K562 (cell line): ENCODE data around the gene KMO. TPM values are rescaled to one million over a fixed set of nuclear protein-coding genes. Genes with fewer than 3 reads are reported as not detected.

Source experiments
- E2F3 ChIP-seq: fragments of 250-450 bp; sonication (Bioruptor Pico); IDR thresholded peaks from 2 replicates; pipeline ENCODE4 v1.4.0; 2020; ENCODE audit warnings: mild to moderate bottlenecking
- HNRNPK ChIP-seq: fragments of 200-400 bp; formaldehyde crosslinking; IDR thresholded peaks from one replicate; pipeline ENCODE4 v1.6.1; 2018; ENCODE audit warnings: mild to moderate bottlenecking, low read depth, low read length; ENCODE audit not compliant: poor library complexity, severe bottlenecking
- IRF9 ChIP-seq: fragments of 450-650 bp; IDR thresholded peaks from 2 replicates; pipeline ENCODE4 v1.6.1; 2016; ENCODE audit warnings: missing biosample characterization, missing genetic modification characterization
- MAX ChIP-seq: sonication (generic); formaldehyde crosslinking; IDR thresholded peaks from 2 replicates; pipeline ENCODE4 v1.9.0; 2022; ENCODE audit warnings: mild to moderate bottlenecking, missing genetic modification reagents
- PKNOX1 ChIP-seq: fragments of 450-650 bp; IDR thresholded peaks from 2 replicates; pipeline ENCODE4 v1.6.1; 2016
- POLR3A ChIP-seq: IDR thresholded peaks from 2 replicates; pipeline ENCODE4 v1.6.1; 2011; ENCODE audit warnings: borderline replicate concordance, mild to moderate bottlenecking, moderate library complexity; ENCODE audit not compliant: insufficient read length, insufficient read depth; ENCODE audit errors: extremely low read depth
- TAF7 ChIP-seq: fragments of 450-650 bp; IDR thresholded peaks from 2 replicates; pipeline ENCODE4 v1.6.1; 2016; ENCODE audit warnings: missing genetic modification characterization, missing compliant biosample characterization
- ZNF146 ChIP-seq: IDR thresholded peaks from one replicate; pipeline ENCODE4 v1.6.1; 2018; ENCODE audit warnings: missing compliant biosample characterization; ENCODE audit not compliant: unreplicated experiment
- ZNF41 ChIP-seq: fragments of 250-450 bp; sonication (Bioruptor Pico); conservative IDR thresholded peaks from 2 replicates; pipeline ENCODE4 v1.4.0; 2020; ENCODE audit warnings: mild to moderate bottlenecking
- ZNF518B ChIP-seq: fragments of 250-450 bp; sonication (Bioruptor Pico); IDR thresholded peaks from 2 replicates; pipeline ENCODE4 v1.5.0; 2021; ENCODE audit warnings: mild to moderate bottlenecking, moderate library complexity
- polyA plus RNA-seq, 8 experiments: library from polyadenylated mRNA; depleted of rRNA in 4 of 8; stranded (reverse) in 5 of 8; unstranded in 3 of 8; fragments of >200 nt; fragmentation: Nextera tagmentation in 2 of 8; fragmentation: Illumina TruSeq in 1 of 8; extraction: Ambion mirVana in 2 of 8; extraction: Trizol in 1 of 8; gene quantifications; 2 replicates each; pipeline versions ENCODE4 v1.2.1 to v1.2.3, GENCODE V29; 2011 to 2014; ENCODE audit warnings: inconsistent platforms in 1 of 8, missing spikeins in 1 of 8
- total RNA-seq, 7 experiments: library from RNA; depleted of rRNA in 6 of 7; stranded (reverse); fragments of >200 nt in 6 of 7; fragmentation: Illumina TruSeq in 2 of 7; extraction: Trizol in 2 of 7; gene quantifications; 2 replicates each; pipeline versions ENCODE4 v1.2.1 to v1.2.3, GENCODE V29; 2011 to 2021; ENCODE audit warnings: low replicate concordance in 1 of 7
- TF ChIP-seq, protein P1 (sequence below): sonication (generic); formaldehyde crosslinking; IDR thresholded peaks from 2 replicates; pipeline ENCODE4 v1.8.1; 2023; ENCODE audit warnings: mild to moderate bottlenecking, missing genetic modification reagents
- TF ChIP-seq, protein P2 (sequence below): sonication (generic); formaldehyde crosslinking; IDR thresholded peaks from 2 replicates; pipeline ENCODE4 v1.8.1; 2023; ENCODE audit warnings: mild to moderate bottlenecking, missing genetic modification reagents, moderate library complexity
- TF ChIP-seq, protein P3 (sequence below), 2 experiments: fragments of 200-800 bp in 1 of 2; sonication (Bioruptor generic) in 1 of 2; sonication (generic) in 1 of 2; formaldehyde crosslinking in 1 of 2; IDR thresholded peaks in 1 of 2; conservative IDR thresholded peaks in 1 of 2; 2 replicates each; pipeline versions ENCODE4 v1.5.0 to v1.6.1; 2016 to 2020; ENCODE audit warnings: missing compliant biosample characterization in 1 of 2, missing genetic modification characterization in 1 of 2, missing genetic modification reagents in 1 of 2

KMO gene
- total and polyA plus RNA-seq, 9 of the 15 experiments (the other 6 are each of a cell fraction or from before 2014, with no cell fraction given) = 0.01 to 0.11 (median 0.01) TPM; not detected in 6

DNA sequence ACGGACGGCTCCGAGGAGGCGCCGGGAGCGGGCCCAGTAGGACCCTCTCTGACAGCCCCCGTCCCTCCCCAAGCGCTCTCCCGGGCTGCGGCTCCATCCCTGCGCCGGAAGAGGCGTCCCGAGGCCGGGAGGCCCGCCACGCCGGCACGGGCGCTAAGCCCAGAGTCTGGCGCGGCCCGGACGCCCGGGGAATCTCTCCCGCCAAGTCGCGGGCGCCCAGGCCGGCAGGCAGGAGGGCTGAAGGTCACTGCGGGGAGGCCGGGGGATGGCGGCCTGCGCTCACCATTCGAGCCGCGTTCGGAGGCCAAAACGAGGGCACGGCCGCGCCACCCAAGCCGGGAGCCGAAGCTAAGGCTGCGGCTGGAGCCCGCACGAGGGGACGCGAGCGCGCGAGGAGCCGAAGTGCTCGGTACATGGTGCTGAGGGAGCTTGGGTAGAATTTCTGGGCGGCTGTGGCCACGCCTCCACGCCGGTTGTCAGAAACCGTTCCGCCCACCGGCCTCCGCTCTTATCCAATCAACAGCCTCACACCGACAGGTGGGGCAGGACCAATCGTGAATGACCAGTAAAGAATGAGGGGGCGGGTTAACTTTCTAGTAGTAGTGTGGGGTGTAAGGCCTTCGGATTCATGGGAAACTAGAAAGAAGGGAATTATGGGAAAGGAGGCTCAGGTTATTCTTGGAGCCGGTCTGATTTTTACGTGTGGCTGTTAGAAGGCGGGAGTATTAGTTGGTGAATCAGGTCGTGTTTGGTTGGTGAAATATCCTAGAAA is 12.7 kb upstream of the KMO start, which contains the start of gene FH (continued):
- TF ChIP-seq ZNF41 (CRISPR knock-in tag) (no peak), ZNF146 (CRISPR knock-in tag) (no peak), IRF9 (tag) (no peak), HNRNPK (peak; percentile 28), MAX (peak; percentile 69), POLR3A (no peak), ZNF518B (CRISPR knock-in tag) (no peak), E2F3 (CRISPR knock-in tag) (peak; percentile 93), TAF7 (tag) (peak; percentile 66; the same call in 1 of the 2 replicates), PKNOX1 (peak; percentile 94)
- TF ChIP-seq, protein P1, sequence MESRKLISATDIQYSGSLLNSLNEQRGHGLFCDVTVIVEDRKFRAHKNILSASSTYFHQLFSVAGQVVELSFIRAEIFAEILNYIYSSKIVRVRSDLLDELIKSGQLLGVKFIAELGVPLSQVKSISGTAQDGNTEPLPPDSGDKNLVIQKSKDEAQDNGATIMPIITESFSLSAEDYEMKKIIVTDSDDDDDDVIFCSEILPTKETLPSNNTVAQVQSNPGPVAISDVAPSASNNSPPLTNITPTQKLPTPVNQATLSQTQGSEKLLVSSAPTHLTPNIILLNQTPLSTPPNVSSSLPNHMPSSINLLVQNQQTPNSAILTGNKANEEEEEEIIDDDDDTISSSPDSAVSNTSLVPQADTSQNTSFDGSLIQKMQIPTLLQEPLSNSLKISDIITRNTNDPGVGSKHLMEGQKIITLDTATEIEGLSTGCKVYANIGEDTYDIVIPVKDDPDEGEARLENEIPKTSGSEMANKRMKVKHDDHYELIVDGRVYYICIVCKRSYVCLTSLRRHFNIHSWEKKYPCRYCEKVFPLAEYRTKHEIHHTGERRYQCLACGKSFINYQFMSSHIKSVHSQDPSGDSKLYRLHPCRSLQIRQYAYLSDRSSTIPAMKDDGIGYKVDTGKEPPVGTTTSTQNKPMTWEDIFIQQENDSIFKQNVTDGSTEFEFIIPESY (CRISPR knock-in tag) = peak; percentile 38; the same call in 1 of the 2 replicates
- TF ChIP-seq, protein P2, sequence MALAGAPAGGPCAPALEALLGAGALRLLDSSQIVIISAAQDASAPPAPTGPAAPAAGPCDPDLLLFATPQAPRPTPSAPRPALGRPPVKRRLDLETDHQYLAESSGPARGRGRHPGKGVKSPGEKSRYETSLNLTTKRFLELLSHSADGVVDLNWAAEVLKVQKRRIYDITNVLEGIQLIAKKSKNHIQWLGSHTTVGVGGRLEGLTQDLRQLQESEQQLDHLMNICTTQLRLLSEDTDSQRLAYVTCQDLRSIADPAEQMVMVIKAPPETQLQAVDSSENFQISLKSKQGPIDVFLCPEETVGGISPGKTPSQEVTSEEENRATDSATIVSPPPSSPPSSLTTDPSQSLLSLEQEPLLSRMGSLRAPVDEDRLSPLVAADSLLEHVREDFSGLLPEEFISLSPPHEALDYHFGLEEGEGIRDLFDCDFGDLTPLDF (CRISPR knock-in tag) = peak; percentile 62; the same call in 1 of the 2 replicates
- TF ChIP-seq, protein P3, sequence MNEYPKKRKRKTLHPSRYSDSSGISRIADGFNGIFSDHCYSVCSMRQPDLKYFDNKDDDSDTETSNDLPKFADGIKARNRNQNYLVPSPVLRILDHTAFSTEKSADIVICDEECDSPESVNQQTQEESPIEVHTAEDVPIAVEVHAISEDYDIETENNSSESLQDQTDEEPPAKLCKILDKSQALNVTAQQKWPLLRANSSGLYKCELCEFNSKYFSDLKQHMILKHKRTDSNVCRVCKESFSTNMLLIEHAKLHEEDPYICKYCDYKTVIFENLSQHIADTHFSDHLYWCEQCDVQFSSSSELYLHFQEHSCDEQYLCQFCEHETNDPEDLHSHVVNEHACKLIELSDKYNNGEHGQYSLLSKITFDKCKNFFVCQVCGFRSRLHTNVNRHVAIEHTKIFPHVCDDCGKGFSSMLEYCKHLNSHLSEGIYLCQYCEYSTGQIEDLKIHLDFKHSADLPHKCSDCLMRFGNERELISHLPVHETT (CRISPR knock-in tag; conservative IDR thresholded peaks at IDR 0.05 in 1 of 2, IDR thresholded peaks at IDR 0.05 in 1 of 2) = no peak
